Anterior cingulate cortex (tissue), 58 donors: Measurements from ENCODE around the gene FUT8.

ENCODE experiments used
- DNase-seq, 58 donors: peaks; one replicate each; lab custom pipeline; 2025; lab: John Stamatoyannopoulos, UW

FUT8 gene

GRCh38 chr14:65792208-65792905 lies 379.8 kb downstream of the FUT8 start:
- no peak for DNase-seq
